NCI-H510A (cell line): ENCODE data around the gene NR4A1.
A peak's percentile ranks its signal among the peaks of the same experiment; 100 is the strongest.

Experiments used
- DNase-seq: peaks from one replicate; lab custom pipeline; 2025; lab: John Stamatoyannopoulos, UW

The NR4A1 gene

GRCh38 chr12:52079576-52080402 lies 28.5 kb downstream of the NR4A1 start, which contains the start of gene SMIM41:
Gene SMIM41 (plus strand): TSS chr12:52079704. CDS start chr12:52079780, 76 bp downstream.
- no peak for DNase-seq

- no peak for DNase-seq
Observed at GRCh38 chr12:52080403-52081251, 29.4 kb downstream of the NR4A1 start.

- peak; percentile 69 for DNase-seq
Observed at GRCh38 chr12:52081263-52081733, 30.1 kb downstream of the NR4A1 start.

- no peak for DNase-seq
Observed at GRCh38 chr12:52082026-52082668, 30.9 kb downstream of the NR4A1 start.

- DNase-seq, result no peak
Observed at GRCh38 chr12:52082669-52082987, 31.4 kb downstream of the NR4A1 start.

GRCh38 chr12:52082988-52083637 lies 31.9 kb downstream of the NR4A1 start:
- DNase-seq, result no peak

GRCh38 chr12:52083638-52083996 lies 32.4 kb downstream of the NR4A1 start:
- no peak for DNase-seq

- DNase-seq, result no peak
Observed at GRCh38 chr12:52084491-52085231, 33.4 kb downstream of the NR4A1 start.

GRCh38 chr12:52085682-52086180 lies 34.5 kb downstream of the NR4A1 start:
- no peak for DNase-seq

- DNase-seq, result no peak
Observed at GRCh38 chr12:52086366-52086765, 35.1 kb downstream of the NR4A1 start.

- no peak for DNase-seq
Observed at GRCh38 chr12:52086944-52087835, 35.9 kb downstream of the NR4A1 start.

GRCh38 chr12:52087961-52088820 lies 36.9 kb downstream of the NR4A1 start:
- DNase-seq, result no peak

GRCh38 chr12:52089491-52089890 lies 38.2 kb downstream of the NR4A1 start:
- no peak for DNase-seq

- DNase-seq, result peak; percentile 24
Observed at GRCh38 chr12:52090291-52090690, 39.0 kb downstream of the NR4A1 start.

GRCh38 chr12:52091061-52091460 lies 39.8 kb downstream of the NR4A1 start:
- DNase-seq, result no peak

- DNase-seq, result peak; percentile 43
Observed at GRCh38 chr12:52091869-52092268, 40.6 kb downstream of the NR4A1 start.

GRCh38 chr12:52093346-52093745 lies 42.1 kb downstream of the NR4A1 start:
- no peak for DNase-seq

GRCh38 chr12:52096332-52097044 lies 45.2 kb downstream of the NR4A1 start:
- no peak for DNase-seq
